Erythroblast (primary cell): ENCODE data around the gene SSNA1.

ENCODE experiments used
- GATA1 ChIP-seq: IDR thresholded peaks from 2 replicates; pipeline ENCODE4 v1.6.1; 2011; ENCODE audit warnings: low read depth, mild to moderate bottlenecking, control low read depth, low read length, moderate library complexity
- POLR2A ChIP-seq: IDR thresholded peaks from 2 replicates; pipeline ENCODE4 v1.6.1; 2011; ENCODE audit warnings: mild to moderate bottlenecking, low read length

DNA sequence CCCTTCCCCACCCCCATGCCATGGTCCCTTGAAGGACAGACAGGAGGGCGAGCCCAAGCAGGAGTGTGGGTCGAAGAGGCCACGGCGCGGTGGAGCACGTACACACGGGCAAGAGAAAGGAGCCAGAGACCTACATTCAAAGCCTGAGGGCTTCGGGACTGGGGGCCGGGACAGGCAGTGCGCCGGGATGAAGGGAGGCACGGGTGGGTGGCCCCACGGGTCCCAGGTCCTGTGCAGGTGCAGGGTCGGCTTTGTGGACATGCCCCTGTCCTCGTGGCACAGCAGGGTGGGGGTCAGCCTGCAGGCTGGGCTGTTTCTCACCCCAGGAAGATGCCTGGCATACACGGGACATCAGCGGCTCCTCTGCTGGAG, 28.4 kb upstream of the SSNA1 start:
- TF ChIP-seq POLR2A (no peak), GATA1 (no peak)
